MM.1S (cell line): ENCODE results near the gene ACOT2.

Experiments used
- DNase-seq: peaks from one replicate; pipeline ENCODE4 v3.0.0-alpha.2; 2015
- H2AFZ ChIP-seq: fragments of 300-600 bp; sonication (generic); 2 replicates; pipeline ENCODE4 v1.6.0; 2016; ENCODE audit warnings: antibody characterized with exemption, low read length
- H3F3A ChIP-seq: fragments of 300-600 bp; sonication (generic); 2 replicates; pipeline ENCODE4 v1.6.1; 2016; ENCODE audit warnings: mild to moderate bottlenecking, antibody characterized with exemption, low read length, moderate library complexity, mixed read lengths; ENCODE audit not compliant: insufficient read depth
- H3K27ac ChIP-seq: fragments of 300-600 bp; sonication (generic); 2 replicates; pipeline ENCODE4 v1.5.1; 2016; ENCODE audit warnings: mild to moderate bottlenecking, low read length
- H3K27me3 ChIP-seq: fragments of 300-600 bp; sonication (generic); replicated peaks from 2 replicates; pipeline ENCODE4 v1.6.0; 2016; ENCODE audit warnings: low read length; ENCODE audit not compliant: insufficient read depth
- H3K36me3 ChIP-seq: fragments of 300-600 bp; sonication (generic); replicated peaks from 2 replicates; pipeline ENCODE4 v1.6.1; 2016; ENCODE audit warnings: mild to moderate bottlenecking, low read length, mixed read lengths; ENCODE audit not compliant: insufficient read depth
- H3K4me1 ChIP-seq: fragments of 300-600 bp; sonication (generic); 2 replicates; pipeline ENCODE4 v1.6.1; 2016; ENCODE audit warnings: low read length, mixed read lengths
- H3K4me2 ChIP-seq: fragments of 300-600 bp; sonication (generic); 2 replicates; pipeline ENCODE4 v1.6.0; 2016; ENCODE audit warnings: low read depth, low read length
- H3K4me3 ChIP-seq: fragments of 300-600 bp; sonication (generic); 2 replicates; pipeline ENCODE4 v1.5.1; 2016; ENCODE audit warnings: low read length, mixed read lengths
- H3K79me2 ChIP-seq: fragments of 300-600 bp; sonication (generic); 2 replicates; pipeline ENCODE4 v1.6.1; 2016; ENCODE audit warnings: mixed run types, low read length, mixed read lengths
- H3K9ac ChIP-seq: fragments of 300-600 bp; sonication (generic); 2 replicates; pipeline ENCODE4 v1.6.1; 2016; ENCODE audit warnings: low read length, mixed read lengths
- H3K9me2 ChIP-seq: fragments of 300-600 bp; sonication (generic); replicated peaks from 2 replicates; pipeline ENCODE4 v1.6.1; 2016; ENCODE audit warnings: mild to moderate bottlenecking, low read length, mixed read lengths; ENCODE audit not compliant: insufficient read depth
- H3K9me3 ChIP-seq: fragments of 300-600 bp; sonication (generic); replicated peaks from 2 replicates; pipeline ENCODE4 v1.6.1; 2016; ENCODE audit warnings: mild to moderate bottlenecking, low read length, mixed read lengths; ENCODE audit not compliant: insufficient read depth
- H4K20me1 ChIP-seq: fragments of 300-600 bp; sonication (generic); 2 replicates; pipeline ENCODE4 v1.6.1; 2016; ENCODE audit warnings: mild to moderate bottlenecking, low read length, moderate library complexity, mixed read lengths; ENCODE audit not compliant: insufficient read depth
- EZH2 ChIP-seq: fragments of 300-600 bp; sonication (generic); optimal IDR thresholded peaks from 2 replicates; pipeline ENCODE3; 2017; ENCODE audit warnings: low read depth, mild to moderate bottlenecking, antibody characterized with exemption, low read length, mixed read lengths
- EZH2phosphoT487 ChIP-seq: fragments of 300-600 bp; sonication (generic); IDR thresholded peaks from 2 replicates; pipeline ENCODE4 v1.6.1; 2018; ENCODE audit warnings: antibody characterized with exemption, low read length
- TF ChIP-seq, protein P1 (sequence below): fragments of 300-600 bp; sonication (generic); IDR thresholded peaks from 2 replicates; pipeline ENCODE4 v1.5.1; 2016; ENCODE audit warnings: antibody characterized with exemption, low read length, mixed read lengths

ACOT2 gene

DNA sequence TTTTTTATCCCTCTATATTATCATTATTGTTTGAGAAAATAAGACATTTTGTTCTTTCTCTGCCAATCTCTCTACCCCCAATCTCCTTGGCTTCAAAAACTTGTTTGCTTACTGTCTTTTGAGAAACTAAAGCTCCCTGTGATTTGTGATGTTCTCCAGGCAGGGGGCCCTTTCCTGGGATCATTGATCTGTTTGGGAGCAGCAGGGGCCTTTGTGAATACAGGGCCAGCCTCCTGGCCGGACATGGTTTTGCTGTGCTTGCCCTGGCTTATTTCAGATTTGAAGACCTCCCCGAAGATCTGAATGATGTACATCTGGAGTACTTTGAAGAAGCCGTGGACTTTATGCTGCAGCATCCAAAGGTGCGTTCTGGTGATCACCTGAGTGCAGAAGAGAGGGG, 47.8 kb downstream of the ACOT2 start:
- H3K9me3 ChIP-seq: no peaks in the 10 kb centered on the region
- no peak for DNase-seq
- TF ChIP-seq EZH2 (no peak), EZH2phosphoT487 (no peak)
- TF ChIP-seq, protein P1, sequence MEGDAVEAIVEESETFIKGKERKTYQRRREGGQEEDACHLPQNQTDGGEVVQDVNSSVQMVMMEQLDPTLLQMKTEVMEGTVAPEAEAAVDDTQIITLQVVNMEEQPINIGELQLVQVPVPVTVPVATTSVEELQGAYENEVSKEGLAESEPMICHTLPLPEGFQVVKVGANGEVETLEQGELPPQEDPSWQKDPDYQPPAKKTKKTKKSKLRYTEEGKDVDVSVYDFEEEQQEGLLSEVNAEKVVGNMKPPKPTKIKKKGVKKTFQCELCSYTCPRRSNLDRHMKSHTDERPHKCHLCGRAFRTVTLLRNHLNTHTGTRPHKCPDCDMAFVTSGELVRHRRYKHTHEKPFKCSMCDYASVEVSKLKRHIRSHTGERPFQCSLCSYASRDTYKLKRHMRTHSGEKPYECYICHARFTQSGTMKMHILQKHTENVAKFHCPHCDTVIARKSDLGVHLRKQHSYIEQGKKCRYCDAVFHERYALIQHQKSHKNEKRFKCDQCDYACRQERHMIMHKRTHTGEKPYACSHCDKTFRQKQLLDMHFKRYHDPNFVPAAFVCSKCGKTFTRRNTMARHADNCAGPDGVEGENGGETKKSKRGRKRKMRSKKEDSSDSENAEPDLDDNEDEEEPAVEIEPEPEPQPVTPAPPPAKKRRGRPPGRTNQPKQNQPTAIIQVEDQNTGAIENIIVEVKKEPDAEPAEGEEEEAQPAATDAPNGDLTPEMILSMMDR: no peak
- H3K9ac ChIP-seq: no peak overlapping the region
- H4K20me1 ChIP-seq: no peaks in the 10 kb centered on the region
- H3K4me1 ChIP-seq: no peaks in the 10 kb centered on the region
- H3K27ac ChIP-seq: no peak overlapping the region
- H3K27me3 ChIP-seq: no peaks in the 10 kb centered on the region
- no peaks in the 10 kb centered on the region for H3K36me3 ChIP-seq
- no peaks in the 10 kb centered on the region for H3F3A ChIP-seq
- no peaks in the 10 kb centered on the region for H3K9me2 ChIP-seq
- no peak overlapping the region for H3K4me3 ChIP-seq
- H3K4me2 ChIP-seq: no peak overlapping the region
- no peak overlapping the region for H2AFZ ChIP-seq
- H3K79me2 ChIP-seq: no peaks in the 10 kb centered on the region

DNA sequence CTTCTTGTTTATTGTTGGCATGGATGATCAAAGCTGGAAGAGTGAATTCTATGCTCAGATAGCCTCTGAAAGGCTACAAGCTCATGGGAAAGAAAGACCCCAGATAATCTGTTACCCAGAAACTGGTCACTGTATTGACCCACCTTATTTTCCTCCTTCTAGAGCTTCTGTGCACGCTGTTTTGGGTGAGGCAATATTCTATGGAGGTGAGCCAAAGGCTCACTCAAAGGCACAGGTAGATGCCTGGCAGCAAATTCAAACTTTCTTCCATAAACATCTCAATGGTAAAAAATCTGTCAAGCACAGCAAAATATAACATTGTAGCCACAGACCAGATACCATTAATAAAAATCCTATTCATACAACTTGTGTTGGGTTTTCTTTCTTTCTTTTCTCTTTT, 50.5 kb downstream of the ACOT2 start:
- TF ChIP-seq, protein P1: no peak
- TF ChIP-seq EZH2 (no peak), EZH2phosphoT487 (no peak)
- H3K36me3 ChIP-seq: no peaks in the 10 kb centered on the region

DNA sequence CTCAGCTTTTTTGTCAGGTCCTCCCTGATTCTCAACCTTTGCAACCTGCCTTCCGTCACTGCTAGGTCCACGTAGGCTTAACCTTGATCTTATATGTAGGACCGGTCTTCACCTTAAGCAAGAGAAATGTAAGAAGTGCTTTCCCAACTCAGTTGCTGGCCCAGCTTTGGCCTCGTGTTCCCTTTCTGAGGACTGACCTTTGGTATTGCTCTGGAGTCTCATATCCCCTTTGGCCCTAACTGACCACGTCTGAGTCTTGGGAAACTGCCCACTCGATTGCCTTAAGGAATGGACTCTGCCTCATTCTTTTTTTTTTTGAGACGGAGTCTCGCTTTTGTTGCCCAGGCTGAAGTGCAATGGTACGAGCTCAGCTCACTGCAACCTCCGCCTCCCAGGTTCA, 51.3 kb downstream of the ACOT2 start:
- no peaks in the 10 kb centered on the region for H3K9me2 ChIP-seq
- no peak overlapping the region for H2AFZ ChIP-seq
- no peaks in the 10 kb centered on the region for H3K4me1 ChIP-seq
- H3K79me2 ChIP-seq: no peaks in the 10 kb centered on the region
- no peaks in the 10 kb centered on the region for H3K9me3 ChIP-seq
- H3K4me3 ChIP-seq: no peak overlapping the region
- H3K27ac ChIP-seq: no peak overlapping the region
- H3F3A ChIP-seq: no peaks in the 10 kb centered on the region
- no peak overlapping the region for H3K9ac ChIP-seq
- no peaks in the 10 kb centered on the region for H4K20me1 ChIP-seq
- no peaks in the 10 kb centered on the region for H3K36me3 ChIP-seq
- no peak overlapping the region for H3K4me2 ChIP-seq
- no peaks in the 10 kb centered on the region for H3K27me3 ChIP-seq
- DNase-seq: no peak
- TF ChIP-seq, protein P1: no peak
- TF ChIP-seq EZH2 (no peak), EZH2phosphoT487 (no peak)

More for the DNA sequence above, 50.5 kb downstream of the ACOT2 start:
- H3K79me2 ChIP-seq: no peaks in the 10 kb centered on the region
- no peaks in the 10 kb centered on the region for H3K27me3 ChIP-seq
- H3K27ac ChIP-seq: no peak overlapping the region
- no peaks in the 10 kb centered on the region for H4K20me1 ChIP-seq
- H3F3A ChIP-seq: no peaks in the 10 kb centered on the region
- no peak overlapping the region for H3K4me2 ChIP-seq
- no peaks in the 10 kb centered on the region for H3K4me1 ChIP-seq
- no peak overlapping the region for H3K9ac ChIP-seq
- no peaks in the 10 kb centered on the region for H3K9me3 ChIP-seq
- no peak overlapping the region for H3K4me3 ChIP-seq
- no peak overlapping the region for H2AFZ ChIP-seq
- no peaks in the 10 kb centered on the region for H3K9me2 ChIP-seq
- no peak for DNase-seq
